ENCODE data around the gene ABCA1.
A peak's percentile ranks its signal among the peaks of the same experiment; 100 is the strongest.

ABCA1 gene

DNA sequence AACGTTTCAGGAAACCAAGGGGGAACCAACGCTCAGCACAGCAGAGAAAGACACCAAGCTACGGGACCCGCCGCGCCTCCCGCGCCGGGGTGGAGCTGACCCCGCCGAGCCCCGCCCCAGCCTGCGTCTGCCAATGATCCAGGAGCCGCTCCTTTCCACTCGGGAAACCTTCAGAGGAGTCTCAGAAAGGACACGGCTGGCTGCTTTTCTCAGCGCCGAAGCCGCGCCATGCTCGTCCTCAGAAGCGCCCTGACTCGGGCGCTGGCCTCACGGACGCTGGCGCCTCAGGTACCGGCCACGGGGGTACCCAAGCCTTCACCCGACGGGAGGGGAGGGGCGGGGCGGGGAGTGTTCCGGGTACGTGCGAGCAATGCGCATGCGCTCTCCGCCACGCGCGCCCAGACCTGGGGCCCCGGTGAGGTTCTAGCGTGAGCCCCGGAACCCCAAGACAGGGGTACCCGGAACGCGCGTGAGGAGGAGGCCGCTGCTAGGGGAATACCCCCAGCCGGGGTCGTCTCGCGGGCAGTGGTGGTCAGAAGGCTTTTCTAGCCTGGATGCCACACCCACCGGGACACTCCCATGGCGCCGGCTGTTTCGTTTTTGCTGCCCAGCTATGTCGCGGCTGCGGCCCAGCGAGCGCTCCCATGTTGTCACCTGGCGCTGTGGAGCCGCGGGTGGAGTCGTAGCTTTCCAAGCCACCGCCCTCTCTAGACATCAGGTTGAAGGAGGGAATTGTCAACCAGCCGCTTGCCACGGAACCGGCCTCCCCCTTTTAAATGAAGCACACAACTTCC is 180.2 kb downstream of the ABCA1 start, which contains the start of gene NIPSNAP3A:
Gene NIPSNAP3A (plus strand): TSS at position 119 of the 794 bp plus-strand sequence. CDS start 110 bp downstream, at position 229.
- DNase-seq: peak; percentile 87

DNA sequence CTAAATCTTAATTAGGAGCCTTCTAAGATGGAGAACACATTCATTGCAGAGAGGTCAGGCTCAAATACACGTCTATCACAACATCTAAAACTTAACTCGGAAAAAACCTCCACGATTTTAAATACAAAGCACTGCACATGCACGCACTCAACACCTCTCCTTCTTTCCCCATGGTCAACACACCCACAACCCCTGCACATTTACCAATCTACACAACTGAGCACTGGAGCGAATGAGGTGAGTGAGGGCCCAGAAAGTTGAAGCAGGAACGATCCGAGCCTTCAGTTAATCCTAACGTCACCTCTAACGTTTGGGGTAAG is 180.8 kb downstream of the ABCA1 start:
- DNase-seq: no peak

DNA sequence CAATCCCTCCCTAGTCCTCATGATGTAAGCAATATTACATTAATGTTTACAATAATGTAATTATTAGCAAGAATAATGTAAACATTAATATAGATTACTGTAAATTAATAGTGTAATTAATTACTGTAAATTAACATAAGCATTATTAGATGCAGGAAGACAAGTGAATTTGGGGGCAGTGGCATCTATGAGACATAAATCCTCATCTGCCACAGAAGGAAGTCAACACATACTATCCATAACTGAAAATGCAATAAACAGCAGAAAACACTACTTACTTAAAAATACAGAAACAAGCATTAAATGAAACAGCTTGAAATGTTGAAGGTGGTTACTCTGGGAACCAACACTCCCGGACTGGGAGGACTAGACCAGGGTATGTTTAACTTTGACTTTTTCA is 181.2 kb downstream of the ABCA1 start:
- DNase-seq: no peak

DNA sequence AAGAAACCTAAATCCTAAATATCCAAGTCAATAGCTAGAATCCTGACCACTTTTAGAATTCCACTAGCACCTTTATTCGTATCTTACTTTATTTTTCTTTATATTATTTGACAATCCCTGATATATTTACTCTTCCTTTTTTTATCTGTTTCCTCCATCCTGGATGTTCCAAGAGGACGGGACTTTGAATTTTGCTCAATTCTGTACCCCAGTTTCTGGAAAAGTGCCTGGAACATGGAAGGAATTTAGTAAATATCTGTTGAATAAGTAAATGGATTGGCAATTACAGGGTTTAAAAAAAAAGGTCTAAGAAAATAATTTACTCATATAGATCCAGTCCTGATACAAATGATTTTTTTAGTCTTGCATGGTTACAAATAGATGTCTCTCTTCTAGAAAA is 181.7 kb downstream of the ABCA1 start:
- no peak for DNase-seq

DNA sequence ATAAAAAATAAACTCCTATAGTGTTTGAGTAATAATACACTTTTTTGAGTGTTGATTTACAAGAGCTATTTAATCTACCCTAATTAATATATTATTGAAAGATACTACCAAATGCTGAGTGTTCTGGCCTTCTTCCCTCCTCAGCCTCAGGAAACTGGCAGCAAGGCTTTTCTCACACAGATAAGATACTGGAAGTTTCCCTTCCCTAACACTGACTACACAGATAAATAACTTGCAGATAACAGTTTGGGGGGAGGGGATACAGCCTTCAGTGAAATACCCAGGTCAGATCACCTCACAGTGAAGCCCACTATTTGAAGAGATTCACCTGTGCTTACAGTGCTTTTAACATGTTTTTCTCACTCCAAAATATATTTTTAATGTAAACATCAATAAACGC is 182.1 kb downstream of the ABCA1 start:
- no peak for DNase-seq

DNA sequence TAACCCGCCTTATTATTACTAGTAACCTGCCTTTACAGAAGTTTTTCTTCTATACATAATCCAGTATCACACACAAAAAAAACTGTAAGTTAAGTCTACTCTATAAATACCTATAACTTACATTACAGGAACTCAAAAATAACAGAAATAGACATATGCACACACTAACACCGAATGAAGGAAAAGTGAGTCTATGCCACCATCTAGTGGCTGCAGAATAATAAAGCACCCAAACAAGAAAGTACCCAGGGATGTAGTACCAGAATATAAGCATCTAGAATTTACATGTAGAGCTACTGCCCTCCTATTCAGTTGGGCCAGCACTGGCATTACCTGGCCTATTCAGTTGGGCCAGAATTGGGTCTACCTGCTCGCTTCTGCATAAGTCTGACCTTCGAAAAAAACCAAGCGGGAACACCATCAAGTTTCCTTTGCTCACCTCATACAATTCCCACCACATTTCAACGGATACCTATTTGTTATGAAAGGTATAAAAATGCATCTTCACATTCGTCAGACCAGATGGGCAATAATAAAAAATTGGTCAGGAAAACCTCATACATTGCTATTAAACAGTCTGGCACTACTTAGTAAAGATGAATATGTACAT is 184.5 kb downstream of the ABCA1 start:
- peak; percentile 6 for DNase-seq

DNA sequence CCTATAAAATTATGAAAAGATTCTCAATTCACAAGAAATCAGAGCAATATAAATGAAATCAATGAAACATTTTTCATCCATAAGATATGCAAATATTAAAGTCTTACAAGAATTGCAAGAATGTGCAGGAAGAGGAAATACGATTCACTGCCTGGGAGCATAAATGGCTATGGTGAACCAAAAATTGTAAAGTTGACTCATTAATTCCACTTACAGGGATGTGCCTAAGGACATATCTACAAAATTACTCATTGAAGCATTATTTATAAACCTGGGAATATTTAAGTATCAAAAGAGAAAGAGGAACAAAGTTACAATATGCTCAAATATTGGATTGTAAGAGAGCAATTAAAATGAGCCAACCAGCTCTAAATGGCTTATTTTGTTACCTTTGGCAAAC is 187.3 kb downstream of the ABCA1 start:
- DNase-seq: no peak

DNA sequence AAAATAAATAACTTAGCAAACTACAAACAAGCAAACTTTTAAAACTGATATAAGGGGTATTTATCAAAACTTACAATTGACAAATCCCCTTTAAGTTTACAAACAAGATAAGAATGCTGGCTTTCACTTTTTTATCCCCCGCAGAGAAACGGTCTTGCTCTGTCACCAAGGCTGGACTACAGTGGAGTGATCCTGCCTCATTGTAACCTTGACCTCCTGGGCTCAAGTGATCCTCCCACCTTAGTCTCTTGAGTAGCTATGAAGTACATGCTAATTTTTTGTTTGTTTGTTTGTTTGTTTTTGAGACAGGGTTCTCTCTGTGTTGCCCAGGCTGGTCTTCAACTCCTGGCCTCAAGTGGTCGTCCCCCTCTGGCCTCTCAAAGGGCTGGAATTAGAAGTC is 189.5 kb downstream of the ABCA1 start:
- DNase-seq: no peak

Data from activated naive CD4-positive, alpha-beta T cell treated with Interleukin-2 at 50 U/mL for 16 hours (primary cell).